BE2C (cell line): ENCODE data around the gene OLA1.

Experiments used
- DNase-seq: peaks from one replicate; pipeline ENCODE4 v3.0.0-alpha.2; 2020
- H3K27me3 ChIP-seq: fragments of 250-450 bp; sonication (Bioruptor Pico); 2 replicates; pipeline ENCODE4 v1.5.1; 2020; ENCODE audit warnings: mild to moderate bottlenecking
- H3K36me3 ChIP-seq: fragments of 250-450 bp; sonication (Bioruptor Pico); 2 replicates; pipeline ENCODE4 v1.5.1; 2020; ENCODE audit warnings: mild to moderate bottlenecking
- H3K4me1 ChIP-seq: fragments of 250-450 bp; sonication (Bioruptor Pico); 2 replicates; pipeline ENCODE4 v1.5.1; 2020
- H3K4me3 ChIP-seq: 2 replicates; pipeline ENCODE4 v1.5.1; 2011; ENCODE audit warnings: low read depth, low read length
- H3K9me3 ChIP-seq: fragments of 250-450 bp; sonication (Bioruptor Pico); 2 replicates; pipeline ENCODE4 v1.5.1; 2020
- CTCF ChIP-seq: IDR thresholded peaks from 2 replicates; pipeline ENCODE4 v1.5.1; 2012; ENCODE audit warnings: mild to moderate bottlenecking, low read depth, low read length

Gene OLA1

GRCh38 chr2:174180726-174181236 lies 67.6 kb downstream of the OLA1 start:
- H3K4me1 ChIP-seq = no peaks in the 10 kb centered on the region; the same call in 1 of the 2 replicates
- no peak overlapping the region for H3K4me3 ChIP-seq
- no peak for DNase-seq
- no peaks in the 10 kb centered on the region for H3K36me3 ChIP-seq
- TF ChIP-seq CTCF = no peak
- no peaks in the 10 kb centered on the region for H3K9me3 ChIP-seq
- no peaks in the 10 kb centered on the region for H3K27me3 ChIP-seq

DNA sequence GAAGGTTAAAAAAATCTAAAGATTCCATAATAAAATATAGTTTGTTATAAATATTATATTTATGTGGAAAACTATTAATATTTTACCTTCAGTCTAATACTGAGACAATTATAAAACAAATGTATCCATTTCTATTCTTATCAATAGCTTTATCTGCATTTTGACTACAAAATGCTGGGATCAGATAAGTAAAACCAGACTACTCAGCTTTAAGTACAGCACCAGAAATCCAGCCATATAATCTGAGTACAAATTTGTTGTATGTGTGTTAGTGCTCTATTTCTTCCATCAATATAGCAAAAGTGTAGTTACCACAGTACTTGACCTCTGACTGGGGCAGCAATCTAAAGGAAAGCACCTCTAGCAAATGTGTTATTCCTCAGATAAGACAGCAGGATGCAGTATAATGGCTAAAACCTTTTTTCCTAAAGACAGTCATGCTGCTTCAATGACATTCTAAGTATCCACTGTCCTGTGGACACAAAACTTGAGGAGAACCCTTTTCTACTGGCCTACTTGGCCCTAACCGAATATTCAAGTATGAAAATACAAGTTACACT lies 68.1 kb downstream of the OLA1 start:
- no peaks in the 10 kb centered on the region for H3K27me3 ChIP-seq
- H3K4me3 ChIP-seq = no peak overlapping the region
- DNase-seq = no peak
- no peak for TF ChIP-seq CTCF
- H3K9me3 ChIP-seq = no peaks in the 10 kb centered on the region
- no peaks in the 10 kb centered on the region; the same call in 1 of the 2 replicates for H3K4me1 ChIP-seq
- H3K36me3 ChIP-seq = no peaks in the 10 kb centered on the region

GRCh38 chr2:174177316-174177890 lies 70.9 kb downstream of the OLA1 start:
- no peak for DNase-seq
- no peak for TF ChIP-seq CTCF
- H3K9me3 ChIP-seq = no peaks in the 10 kb centered on the region
- H3K36me3 ChIP-seq = no peaks in the 10 kb centered on the region
- H3K4me3 ChIP-seq = no peak overlapping the region
- no peaks in the 10 kb centered on the region; the same call in 1 of the 2 replicates for H3K4me1 ChIP-seq
- no peaks in the 10 kb centered on the region for H3K27me3 ChIP-seq

GRCh38 chr2:174176898-174177297 lies 71.4 kb downstream of the OLA1 start:
- no peak for TF ChIP-seq CTCF
- no peaks in the 10 kb centered on the region for H3K9me3 ChIP-seq
- H3K4me3 ChIP-seq = no peak overlapping the region
- H3K27me3 ChIP-seq = no peaks in the 10 kb centered on the region
- H3K4me1 ChIP-seq = no peaks in the 10 kb centered on the region; the same call in 1 of the 2 replicates
- DNase-seq = no peak
- no peaks in the 10 kb centered on the region for H3K36me3 ChIP-seq

DNA sequence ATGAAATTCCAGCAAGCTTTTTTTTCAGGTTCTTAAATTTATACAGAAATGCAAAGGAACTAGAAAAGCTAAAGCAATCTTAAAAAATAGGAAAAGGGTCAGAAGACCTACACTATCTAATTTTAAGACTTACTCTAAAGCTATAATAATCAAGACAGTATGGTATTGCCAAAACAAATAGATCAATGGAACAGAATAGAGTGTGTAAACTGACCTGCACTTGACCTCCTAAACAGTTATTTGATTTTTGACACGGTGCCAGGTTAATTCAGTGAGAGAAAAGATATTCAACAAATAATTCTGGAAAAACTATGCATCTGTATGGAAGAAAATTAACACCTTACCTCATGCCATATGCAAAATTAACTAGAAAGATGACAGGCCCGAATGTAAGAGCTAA lies 73.6 kb downstream of the OLA1 start:
- Histone ChIP-seq H3K27me3 (no peaks in the 10 kb centered on the region), H3K4me1 (no peaks in the 10 kb centered on the region), H3K36me3 (no peaks in the 10 kb centered on the region), H3K9me3 (no peaks in the 10 kb centered on the region), H3K4me3 (no peak overlapping the region)
- no peak for DNase-seq
- no peak for TF ChIP-seq CTCF

- Histone ChIP-seq H3K4me3 (no peak overlapping the region), H3K27me3 (no peaks in the 10 kb centered on the region), H3K36me3 (no peaks in the 10 kb centered on the region), H3K4me1 (no peaks in the 10 kb centered on the region), H3K9me3 (no peaks in the 10 kb centered on the region)
- TF ChIP-seq CTCF = no peak
- DNase-seq = no peak
Observed at GRCh38 chr2:174172802-174173355, 75.5 kb downstream of the OLA1 start.
